Glutamatergic neuron (in vitro differentiated cells): ENCODE measurements around the gene ZNF462. TPM values are rescaled to one million over a fixed set of nuclear protein-coding genes. Genes with fewer than 3 reads are reported as not detected.

Source experiments
- DNase-seq: peaks from one replicate; pipeline ENCODE4 v3.0.0; 2022
- H3K27ac Mint-ChIP-seq: one replicate; pipeline ENCODE4 v1.8.0; 2020; ENCODE audit warnings: mild to moderate bottlenecking, mixed read lengths, inconsistent platforms; ENCODE audit not compliant: unreplicated experiment
- H3K27me3 Mint-ChIP-seq: one replicate; pipeline ENCODE4 v1.8.0; 2020; ENCODE audit warnings: mild to moderate bottlenecking, moderate library complexity, mixed read lengths, inconsistent platforms; ENCODE audit not compliant: unreplicated experiment
- H3K36me3 Mint-ChIP-seq: one replicate; pipeline ENCODE4 v1.8.0; 2020; ENCODE audit warnings: mild to moderate bottlenecking, mixed read lengths, inconsistent platforms; ENCODE audit not compliant: unreplicated experiment
- H3K4me1 Mint-ChIP-seq: one replicate; pipeline ENCODE4 v1.8.0; 2020; ENCODE audit warnings: mild to moderate bottlenecking, low read depth, mixed read lengths, inconsistent platforms; ENCODE audit not compliant: unreplicated experiment
- H3K4me3 Mint-ChIP-seq: one replicate; pipeline ENCODE4 v1.8.0; 2020; ENCODE audit warnings: mild to moderate bottlenecking, mixed read lengths, inconsistent platforms; ENCODE audit not compliant: unreplicated experiment
- H3K9me3 Mint-ChIP-seq: one replicate; pipeline ENCODE4 v1.8.0; 2020; ENCODE audit warnings: mild to moderate bottlenecking, moderate library complexity, mixed read lengths, inconsistent platforms; ENCODE audit not compliant: unreplicated experiment
- total RNA-seq: library from RNA; stranded (reverse); fragmentation: NEBNext Ultra II Directional; extraction: Animal tissue kit (Norgen Biotek cat#: 25700); gene quantifications from one replicate; pipeline ENCODE4 v1.2.1, GENCODE V29; 2021; ENCODE audit not compliant: unreplicated experiment
- TF ChIP-seq, protein P1 (sequence below): fragments of 200-600 bp; sonication (generic); IDR thresholded peaks from one replicate; pipeline ENCODE4 v1.5.0; 2021; ENCODE audit not compliant: partially characterized antibody, unreplicated experiment

Gene ZNF462
- total RNA-seq, 1 donor from 2014 or later: 259 TPM

DNA sequence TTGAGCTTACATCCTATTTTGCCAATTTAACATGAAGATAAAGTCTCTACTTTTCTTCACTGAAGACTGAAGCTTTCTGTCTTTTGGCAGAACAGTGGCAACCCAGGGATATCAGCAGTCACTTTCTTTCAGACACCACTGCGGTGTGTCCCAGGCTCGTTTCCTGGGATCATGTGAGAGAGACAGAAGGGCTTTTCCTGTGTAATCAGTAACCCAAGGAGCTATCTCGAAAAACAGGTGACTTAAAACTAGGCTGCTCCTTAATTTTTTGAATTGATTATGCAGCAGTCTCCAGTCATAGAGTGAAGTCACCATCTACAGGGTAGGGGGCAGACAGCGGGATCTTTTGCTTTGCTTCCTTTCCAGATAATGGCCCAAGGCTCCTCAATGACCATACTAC lies 68.5 kb downstream of the ZNF462 start:
- no peak overlapping the region for H3K4me3 Mint-ChIP-seq
- TF ChIP-seq, protein P1, sequence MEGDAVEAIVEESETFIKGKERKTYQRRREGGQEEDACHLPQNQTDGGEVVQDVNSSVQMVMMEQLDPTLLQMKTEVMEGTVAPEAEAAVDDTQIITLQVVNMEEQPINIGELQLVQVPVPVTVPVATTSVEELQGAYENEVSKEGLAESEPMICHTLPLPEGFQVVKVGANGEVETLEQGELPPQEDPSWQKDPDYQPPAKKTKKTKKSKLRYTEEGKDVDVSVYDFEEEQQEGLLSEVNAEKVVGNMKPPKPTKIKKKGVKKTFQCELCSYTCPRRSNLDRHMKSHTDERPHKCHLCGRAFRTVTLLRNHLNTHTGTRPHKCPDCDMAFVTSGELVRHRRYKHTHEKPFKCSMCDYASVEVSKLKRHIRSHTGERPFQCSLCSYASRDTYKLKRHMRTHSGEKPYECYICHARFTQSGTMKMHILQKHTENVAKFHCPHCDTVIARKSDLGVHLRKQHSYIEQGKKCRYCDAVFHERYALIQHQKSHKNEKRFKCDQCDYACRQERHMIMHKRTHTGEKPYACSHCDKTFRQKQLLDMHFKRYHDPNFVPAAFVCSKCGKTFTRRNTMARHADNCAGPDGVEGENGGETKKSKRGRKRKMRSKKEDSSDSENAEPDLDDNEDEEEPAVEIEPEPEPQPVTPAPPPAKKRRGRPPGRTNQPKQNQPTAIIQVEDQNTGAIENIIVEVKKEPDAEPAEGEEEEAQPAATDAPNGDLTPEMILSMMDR: no peak
- DNase-seq: no peak
- peak overlapping the region; percentile 72 for H3K27ac Mint-ChIP-seq
- peaks cover 2% of the 10 kb centered on the region for H3K27me3 Mint-ChIP-seq
- H3K36me3 Mint-ChIP-seq: peaks cover 26% of the 10 kb centered on the region
- peaks cover 17% of the 10 kb centered on the region for H3K4me1 Mint-ChIP-seq
- peaks cover 7% of the 10 kb centered on the region for H3K9me3 Mint-ChIP-seq

DNA sequence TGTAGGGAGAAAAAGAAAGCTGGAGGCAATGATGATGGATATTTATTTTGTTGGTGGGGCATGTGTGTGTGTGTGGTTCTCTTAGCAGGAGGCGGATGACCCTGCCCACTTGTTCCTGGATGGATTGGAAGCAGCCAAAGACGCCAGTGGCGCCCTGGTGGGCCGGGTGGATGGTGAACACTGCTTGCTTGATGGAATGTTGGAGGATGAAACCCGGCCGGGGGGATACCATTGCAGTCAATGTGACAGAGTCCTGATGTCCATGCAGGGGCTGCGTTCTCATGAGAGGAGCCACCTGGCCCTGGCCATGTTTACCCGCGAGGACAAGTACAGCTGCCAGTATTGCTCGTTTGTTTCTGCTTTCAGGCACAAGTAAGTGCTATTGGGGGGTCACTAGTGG lies 69.2 kb downstream of the ZNF462 start:
- Mint-ChIP-seq H3K27me3 (peaks cover 2% of the 10 kb centered on the region), H3K36me3 (peaks cover 23% of the 10 kb centered on the region), H3K9me3 (peaks cover 7% of the 10 kb centered on the region), H3K4me3 (no peak overlapping the region), H3K4me1 (peaks cover 17% of the 10 kb centered on the region), H3K27ac (peak overlapping the region; percentile 72)
- no peak for DNase-seq
- TF ChIP-seq, protein P1: no peak

DNA sequence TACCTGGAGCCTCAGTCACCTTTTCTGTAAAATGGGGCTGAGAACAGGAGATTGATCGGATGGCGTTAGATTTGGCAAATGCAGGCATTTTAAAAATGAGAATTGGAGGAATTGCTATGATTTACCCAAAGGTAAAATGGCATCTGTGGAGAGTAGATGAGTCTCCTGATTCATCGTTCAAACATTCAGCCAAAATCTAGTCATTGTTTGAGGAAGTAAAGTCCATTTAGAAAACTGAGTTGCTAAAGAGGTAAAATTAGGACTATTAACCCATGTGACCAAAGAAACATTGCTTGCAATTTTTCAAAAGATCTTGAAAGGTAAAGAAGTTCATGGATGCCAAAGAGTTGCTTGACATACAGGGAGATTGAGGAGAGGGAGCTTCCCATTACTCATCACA lies 69.7 kb downstream of the ZNF462 start:
- H3K27me3 Mint-ChIP-seq: peaks cover 2% of the 10 kb centered on the region
- TF ChIP-seq, protein P1: no peak
- H3K4me3 Mint-ChIP-seq: no peak overlapping the region
- H3K4me1 Mint-ChIP-seq: peaks cover 17% of the 10 kb centered on the region
- peaks cover 7% of the 10 kb centered on the region for H3K9me3 Mint-ChIP-seq
- DNase-seq: no peak
- H3K27ac Mint-ChIP-seq: no peak overlapping the region
- peaks cover 23% of the 10 kb centered on the region for H3K36me3 Mint-ChIP-seq

DNA sequence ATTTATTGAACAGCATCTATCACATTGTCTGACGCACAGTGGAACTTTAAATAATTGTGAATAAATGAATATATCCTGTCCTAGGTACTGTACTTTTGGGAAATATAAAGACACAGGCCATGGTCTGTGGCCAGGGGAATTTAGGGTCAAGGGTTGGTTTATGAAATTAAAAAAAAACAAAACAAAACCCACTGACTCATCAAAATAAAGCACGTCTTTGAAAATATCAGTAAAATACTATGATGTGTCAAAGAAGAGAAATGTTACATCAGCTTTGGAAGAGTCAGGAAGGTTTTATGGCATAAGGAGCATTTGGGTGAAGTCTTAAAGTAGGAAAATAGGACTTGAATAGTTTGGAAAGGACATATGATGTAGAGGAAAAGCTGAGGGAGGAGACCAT lies 70.5 kb downstream of the ZNF462 start:
- DNase-seq: no peak
- Mint-ChIP-seq H3K27ac (peak overlapping the region; percentile 5), H3K9me3 (peaks cover 5% of the 10 kb centered on the region), H3K4me3 (no peak overlapping the region), H3K36me3 (peaks cover 23% of the 10 kb centered on the region), H3K27me3 (peaks cover 4% of the 10 kb centered on the region), H3K4me1 (peaks cover 17% of the 10 kb centered on the region)
- TF ChIP-seq, protein P1: no peak

DNA sequence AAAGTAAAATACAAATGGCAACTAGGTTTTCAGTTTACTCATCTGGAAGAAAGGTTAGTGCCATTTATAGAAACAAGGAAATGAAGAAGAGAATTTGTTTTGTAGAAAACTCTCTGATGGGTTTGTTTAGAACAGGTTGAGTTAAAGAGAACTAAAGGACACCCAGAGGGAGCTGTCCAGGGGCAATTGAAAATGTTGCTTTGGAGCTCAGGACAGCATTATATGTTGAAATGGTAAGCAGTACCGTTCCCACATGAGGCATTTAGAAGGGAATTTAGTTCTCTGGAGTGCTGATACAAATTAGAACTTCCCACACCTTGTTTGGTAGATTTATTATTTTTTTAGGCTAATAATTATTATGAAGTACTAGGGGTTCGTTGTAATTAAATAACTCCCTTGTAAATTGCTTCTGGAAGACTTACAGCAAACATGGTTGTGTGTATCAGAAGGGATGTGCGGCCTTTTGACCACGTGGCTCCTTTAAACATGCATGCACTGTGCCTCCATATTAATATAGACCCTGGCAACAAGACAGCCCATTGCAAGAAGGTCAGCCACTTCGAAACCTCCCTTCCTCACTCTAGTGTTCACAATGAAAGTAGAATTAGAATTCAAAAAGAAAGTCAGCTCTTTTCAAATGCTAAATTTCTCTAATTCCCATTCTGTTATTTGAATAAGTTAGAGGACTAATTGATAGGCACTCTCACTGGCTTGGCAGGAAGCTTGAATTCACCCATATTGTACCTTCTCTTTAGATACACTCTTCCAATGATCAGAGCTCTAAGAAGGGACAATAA lies 71.7 kb downstream of the ZNF462 start:
- peaks cover 17% of the 10 kb centered on the region for H3K4me1 Mint-ChIP-seq
- TF ChIP-seq, protein P1: no peak
- peaks cover 4% of the 10 kb centered on the region for H3K27me3 Mint-ChIP-seq
- H3K4me3 Mint-ChIP-seq: no peak overlapping the region
- DNase-seq: no peak
- H3K36me3 Mint-ChIP-seq: peaks cover 32% of the 10 kb centered on the region
- no peak overlapping the region for H3K27ac Mint-ChIP-seq
- H3K9me3 Mint-ChIP-seq: peaks cover 9% of the 10 kb centered on the region
